ENCODE results near the gene EXTL1.

DNA sequence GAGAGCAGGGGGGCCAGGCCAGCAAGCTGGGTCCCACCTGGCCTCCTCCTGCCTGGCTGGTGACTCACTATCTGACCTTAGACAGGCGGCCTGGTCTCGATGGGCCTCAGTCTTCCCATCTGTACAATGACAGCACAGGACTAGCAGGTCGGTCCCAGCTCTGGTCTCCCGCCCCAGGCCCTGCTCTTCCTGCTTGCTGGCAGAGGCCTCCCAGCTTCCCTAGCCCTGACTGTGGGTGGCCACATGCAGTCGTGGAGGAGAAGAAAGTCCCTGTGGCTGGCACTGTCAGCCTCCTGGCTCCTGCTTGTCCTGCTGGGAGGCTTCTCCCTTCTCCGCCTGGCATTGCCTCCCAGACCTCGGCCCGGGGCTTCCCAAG lies 817 bp downstream of the EXTL1 start:
- TF ChIP-seq, protein P1, sequence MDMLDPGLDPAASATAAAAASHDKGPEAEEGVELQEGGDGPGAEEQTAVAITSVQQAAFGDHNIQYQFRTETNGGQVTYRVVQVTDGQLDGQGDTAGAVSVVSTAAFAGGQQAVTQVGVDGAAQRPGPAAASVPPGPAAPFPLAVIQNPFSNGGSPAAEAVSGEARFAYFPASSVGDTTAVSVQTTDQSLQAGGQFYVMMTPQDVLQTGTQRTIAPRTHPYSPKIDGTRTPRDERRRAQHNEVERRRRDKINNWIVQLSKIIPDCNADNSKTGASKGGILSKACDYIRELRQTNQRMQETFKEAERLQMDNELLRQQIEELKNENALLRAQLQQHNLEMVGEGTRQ (IDR thresholded peaks at IDR 0.05; ENCODE audit: low read depth, low read length), result no peak
- TF ChIP-seq, protein P2, sequence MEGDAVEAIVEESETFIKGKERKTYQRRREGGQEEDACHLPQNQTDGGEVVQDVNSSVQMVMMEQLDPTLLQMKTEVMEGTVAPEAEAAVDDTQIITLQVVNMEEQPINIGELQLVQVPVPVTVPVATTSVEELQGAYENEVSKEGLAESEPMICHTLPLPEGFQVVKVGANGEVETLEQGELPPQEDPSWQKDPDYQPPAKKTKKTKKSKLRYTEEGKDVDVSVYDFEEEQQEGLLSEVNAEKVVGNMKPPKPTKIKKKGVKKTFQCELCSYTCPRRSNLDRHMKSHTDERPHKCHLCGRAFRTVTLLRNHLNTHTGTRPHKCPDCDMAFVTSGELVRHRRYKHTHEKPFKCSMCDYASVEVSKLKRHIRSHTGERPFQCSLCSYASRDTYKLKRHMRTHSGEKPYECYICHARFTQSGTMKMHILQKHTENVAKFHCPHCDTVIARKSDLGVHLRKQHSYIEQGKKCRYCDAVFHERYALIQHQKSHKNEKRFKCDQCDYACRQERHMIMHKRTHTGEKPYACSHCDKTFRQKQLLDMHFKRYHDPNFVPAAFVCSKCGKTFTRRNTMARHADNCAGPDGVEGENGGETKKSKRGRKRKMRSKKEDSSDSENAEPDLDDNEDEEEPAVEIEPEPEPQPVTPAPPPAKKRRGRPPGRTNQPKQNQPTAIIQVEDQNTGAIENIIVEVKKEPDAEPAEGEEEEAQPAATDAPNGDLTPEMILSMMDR (conservative IDR thresholded peaks at IDR 0.05; ENCODE audit: low read depth, low read length), result no peak
- TF ChIP-seq POLR2A (IDR thresholded peaks at IDR 0.05; ENCODE audit: low read depth, low read length), result no peak
- no peak for TF ChIP-seq SMC3 (IDR thresholded peaks at IDR 0.05; ENCODE audit: low read depth, low read length)
- no peak for TF ChIP-seq RCOR1 (IDR thresholded peaks at IDR 0.05; ENCODE audit: insufficient replicate concordance, low read length)
- TF ChIP-seq NFE2L2 (IDR thresholded peaks at IDR 0.05; ENCODE audit: low read depth, low read length), result no peak
- no peak for TF ChIP-seq RAD21 (IDR thresholded peaks at IDR 0.05; ENCODE audit: low read length)
- TF ChIP-seq CHD1 (IDR thresholded peaks at IDR 0.05; ENCODE audit: low read depth, low read length), result no peak
- TF ChIP-seq BHLHE40 (IDR thresholded peaks at IDR 0.05; ENCODE audit: low read depth, low read length), result no peak
- TF ChIP-seq MXI1 (IDR thresholded peaks at IDR 0.05; ENCODE audit: borderline replicate concordance, low read depth, low read length), result no peak
- TF ChIP-seq MAFK (IDR thresholded peaks at IDR 0.05; ENCODE audit: low read depth, low read length), result no peak

All from IMR-90 (cell line).